Activated CD4-positive, alpha-beta T cell treated with anti-CD3 and anti-CD28 coated beads, Interleukin-2, Interleukin-4, amounts not matched to agents 100 ng/mL and 50 ng/mL, durations not matched to agents 16 hours and 8 hours (primary cell): ENCODE results near the gene DNAJC1.
"Not testable (repeated sequence)": the region's sequence is repeated elsewhere in the genome, so short reads cannot be mapped to it uniquely, and the experiment has no call there.

Source experiments
- DNase-seq: peaks from one replicate; pipeline ENCODE4 v3.0.0-alpha.2; 2020; ENCODE audit warnings: low spot score

DNAJC1 gene

DNA sequence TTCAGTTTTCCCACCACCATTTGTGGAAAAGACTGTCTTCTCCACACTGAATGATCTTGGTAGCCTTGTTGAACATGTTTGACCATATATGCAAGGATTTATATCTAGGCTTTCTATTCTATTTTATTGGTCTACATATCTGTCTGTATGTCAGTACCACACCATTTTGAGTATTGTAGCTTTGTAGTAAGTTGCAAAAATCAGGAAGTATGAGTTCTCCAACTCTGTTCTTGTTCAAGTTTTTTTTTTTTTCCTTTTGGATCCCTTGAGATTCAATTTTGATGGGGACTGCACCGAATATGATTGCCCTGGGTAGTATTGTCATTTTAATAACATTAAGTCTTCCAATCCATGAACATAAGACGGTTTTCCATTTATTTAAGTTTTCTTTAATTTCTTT lies 176.8 kb downstream of the DNAJC1 start:
- no peak for DNase-seq

DNA sequence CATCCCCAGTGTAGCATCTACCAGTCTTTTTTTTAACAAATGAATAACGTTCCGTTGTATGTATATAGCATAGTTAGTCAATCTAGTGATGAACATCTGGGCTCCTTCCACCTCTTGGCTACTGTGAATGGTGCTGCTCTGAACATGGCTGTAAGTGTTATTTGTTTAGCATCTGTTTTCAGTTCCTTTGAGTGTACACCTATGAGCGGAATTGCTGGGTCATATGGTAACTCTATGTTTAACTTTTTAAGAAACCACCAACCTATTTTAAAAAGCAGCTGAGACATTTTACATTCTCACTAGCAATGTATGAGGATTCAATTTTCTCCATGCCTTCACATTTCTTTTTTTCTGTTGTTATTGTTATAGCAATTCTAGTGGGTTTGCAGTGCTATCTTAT lies 178.2 kb downstream of the DNAJC1 start:
- no peak for DNase-seq

DNA sequence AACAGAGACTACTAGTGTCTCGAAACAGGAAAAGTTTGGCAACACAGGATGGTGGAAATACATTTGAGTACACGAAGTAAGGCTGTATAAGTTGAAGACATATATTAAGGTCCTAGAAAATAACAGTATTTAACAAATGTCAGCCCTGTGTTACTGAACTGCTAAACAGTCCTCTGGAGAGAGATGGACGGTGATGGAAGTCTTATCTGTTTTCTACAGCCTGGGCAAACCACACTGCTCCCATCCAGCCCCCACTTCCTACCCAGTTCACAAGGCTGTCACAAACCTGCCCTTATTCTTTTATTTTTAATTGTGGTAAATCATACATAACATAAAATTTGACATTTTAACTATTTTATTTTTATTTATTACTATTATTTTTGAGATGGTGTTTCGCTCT lies 179.1 kb downstream of the DNAJC1 start:
- no peak for DNase-seq

DNA sequence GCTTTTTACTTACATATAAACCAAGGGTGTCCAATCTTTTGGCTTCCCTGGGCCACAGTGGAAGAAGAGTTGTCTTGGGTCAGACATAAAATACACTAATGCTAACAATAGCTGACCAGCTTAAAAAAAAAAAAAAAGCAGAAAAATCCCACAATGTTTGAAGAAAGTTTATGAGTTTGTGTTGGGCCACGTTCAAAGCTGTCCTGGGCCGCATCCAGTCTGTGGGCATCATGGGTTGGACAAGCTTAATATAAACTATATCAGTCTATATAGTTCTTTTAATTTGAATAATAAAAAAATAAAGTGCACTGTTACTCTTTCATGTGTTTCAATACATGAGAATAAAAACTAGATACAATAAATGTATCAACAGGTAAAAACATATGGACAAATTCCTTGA lies 179.9 kb downstream of the DNAJC1 start:
- DNase-seq = no peak

DNA sequence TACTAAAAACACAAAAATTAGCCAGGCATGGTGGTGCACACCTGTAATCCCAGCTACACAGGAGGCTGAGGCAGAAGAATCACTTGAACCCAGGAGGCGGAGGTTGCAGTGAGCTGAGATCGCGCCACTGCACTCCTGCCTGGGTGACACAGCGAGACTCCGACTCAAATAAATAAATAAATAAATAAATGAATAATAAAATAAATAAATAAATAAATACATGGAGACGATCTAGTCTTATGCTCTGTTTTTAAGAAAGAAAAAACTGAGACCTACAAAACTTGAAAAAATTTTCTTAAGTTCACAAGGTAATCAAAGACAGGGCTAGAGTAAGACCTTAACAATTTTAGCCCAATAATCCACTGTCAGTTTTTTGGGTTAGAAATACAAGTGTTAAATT lies 181.3 kb downstream of the DNAJC1 start:
- not testable (repeated sequence) for DNase-seq

DNA sequence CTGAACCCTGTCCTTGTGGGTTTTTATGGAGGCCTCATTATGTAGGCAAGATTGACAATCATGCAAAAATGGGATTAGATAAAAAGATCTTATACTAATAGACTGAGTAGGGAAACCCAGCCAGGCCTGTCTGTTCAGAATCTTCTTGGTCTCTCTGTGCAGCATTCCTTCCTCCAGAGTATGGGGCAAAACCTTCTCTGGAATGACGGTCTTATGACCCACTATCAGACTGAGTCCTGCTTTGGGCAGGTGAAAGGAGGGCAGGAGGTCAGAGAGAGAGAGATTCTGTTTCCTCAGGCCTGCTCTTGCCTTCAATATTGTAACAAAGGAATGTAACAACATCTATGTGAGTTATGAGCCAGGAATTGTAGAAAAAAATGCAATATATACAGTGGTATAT lies 182.6 kb downstream of the DNAJC1 start:
- no peak for DNase-seq

DNA sequence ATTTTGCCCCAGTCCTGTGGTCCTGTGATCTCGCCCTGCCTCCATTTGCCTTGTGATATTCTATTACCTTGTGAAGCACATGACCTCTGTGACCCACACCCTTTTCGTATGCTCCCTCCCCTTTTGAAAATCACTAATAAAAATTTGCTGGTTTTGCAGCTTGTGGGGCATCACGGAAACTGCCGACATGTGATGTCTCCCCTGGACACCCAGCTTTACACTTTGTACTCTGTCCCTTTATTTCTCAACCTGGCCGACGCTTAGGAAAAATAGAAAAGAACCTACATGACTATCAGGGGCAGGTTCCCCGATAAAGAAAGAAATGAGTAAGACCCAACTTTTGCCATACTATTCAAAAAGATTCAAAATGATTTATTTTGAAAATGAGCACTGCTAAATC lies 185.1 kb downstream of the DNAJC1 start:
- DNase-seq = not testable (repeated sequence)

DNA sequence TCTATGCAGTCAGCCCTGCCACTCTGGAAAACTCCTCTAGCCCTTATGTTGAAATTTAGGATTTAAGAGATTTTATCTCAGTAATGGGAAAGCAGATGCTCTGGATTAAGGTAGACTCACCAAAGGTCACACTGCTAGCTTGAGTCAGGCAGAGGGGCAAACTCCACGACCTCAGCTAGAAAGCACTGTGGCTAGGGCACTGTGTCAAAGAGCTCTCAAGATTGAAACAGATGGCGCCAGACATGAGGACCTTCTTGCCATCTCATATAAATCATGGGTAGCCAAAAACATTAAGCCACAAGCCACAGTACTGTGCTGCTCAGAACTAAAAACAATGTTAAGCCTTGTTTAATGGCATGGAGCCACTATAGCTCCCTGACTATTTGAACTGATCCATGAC lies 188.7 kb downstream of the DNAJC1 start:
- DNase-seq = no peak

DNA sequence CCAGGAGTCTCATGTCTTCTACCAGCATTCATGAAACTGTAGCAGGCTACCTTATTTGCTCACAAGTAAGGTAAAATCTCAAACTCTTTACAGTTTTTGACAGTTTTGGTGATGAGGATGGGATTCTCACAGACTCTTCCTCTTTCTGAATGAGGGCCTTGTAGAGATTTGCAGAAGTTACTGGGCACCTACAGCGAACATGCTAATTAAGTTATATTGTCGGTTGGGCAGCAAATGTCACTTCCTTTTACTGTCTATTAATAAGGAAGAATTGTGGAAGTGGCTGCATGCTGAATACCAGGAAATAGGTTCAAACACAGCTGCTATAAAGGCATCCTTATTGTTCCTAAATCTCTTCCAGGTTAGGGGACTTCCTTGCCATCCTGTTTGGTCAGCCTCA lies 189.6 kb downstream of the DNAJC1 start:
- no peak for DNase-seq

DNA sequence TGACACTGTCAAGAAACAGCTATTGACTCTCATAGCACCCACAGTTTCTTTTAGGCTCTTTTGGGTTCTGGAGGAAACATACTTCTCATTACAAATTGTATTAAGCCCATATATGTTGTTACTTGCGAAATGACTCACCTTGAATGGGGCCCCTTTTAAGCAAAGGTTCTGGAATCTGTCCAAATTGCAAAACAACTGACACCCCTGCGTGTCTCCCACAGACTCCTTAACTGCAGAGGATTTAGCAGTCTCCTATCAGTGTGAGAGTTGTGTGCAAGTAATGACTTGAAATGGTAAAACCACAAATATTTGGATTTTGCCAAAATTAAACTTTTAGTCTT lies 192.3 kb downstream of the DNAJC1 start:
- DNase-seq = no peak

DNA sequence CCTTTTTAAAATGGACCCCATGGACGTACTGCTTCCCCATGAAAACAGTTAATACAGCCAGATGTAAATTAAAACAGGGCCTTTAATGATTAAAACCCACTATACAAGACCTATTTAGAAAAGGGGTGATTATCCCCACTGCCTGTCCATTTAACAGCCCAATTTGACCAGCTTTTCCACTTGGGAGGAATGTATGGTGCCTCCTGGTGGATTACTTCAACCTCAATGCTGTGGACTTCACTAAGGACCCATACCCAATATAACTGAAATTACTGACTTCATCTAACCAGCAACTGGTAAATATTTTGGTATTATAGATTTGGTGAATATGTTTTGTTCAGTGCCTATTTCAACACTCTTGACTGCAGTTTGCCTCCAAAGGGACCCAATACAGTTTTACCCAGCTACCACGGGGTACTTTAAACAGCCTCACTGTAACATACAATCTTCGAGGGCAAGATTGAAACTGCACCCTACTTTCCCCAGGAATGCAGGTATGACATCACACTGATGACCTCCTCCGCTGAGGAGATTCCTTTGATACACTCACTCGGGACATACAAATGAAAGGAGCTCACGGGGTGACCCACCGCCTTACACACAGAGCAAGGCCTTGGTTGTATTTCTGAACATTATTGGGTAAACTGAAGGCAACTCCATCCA lies 192.8 kb downstream of the DNAJC1 start:
- DNase-seq = no peak

DNA sequence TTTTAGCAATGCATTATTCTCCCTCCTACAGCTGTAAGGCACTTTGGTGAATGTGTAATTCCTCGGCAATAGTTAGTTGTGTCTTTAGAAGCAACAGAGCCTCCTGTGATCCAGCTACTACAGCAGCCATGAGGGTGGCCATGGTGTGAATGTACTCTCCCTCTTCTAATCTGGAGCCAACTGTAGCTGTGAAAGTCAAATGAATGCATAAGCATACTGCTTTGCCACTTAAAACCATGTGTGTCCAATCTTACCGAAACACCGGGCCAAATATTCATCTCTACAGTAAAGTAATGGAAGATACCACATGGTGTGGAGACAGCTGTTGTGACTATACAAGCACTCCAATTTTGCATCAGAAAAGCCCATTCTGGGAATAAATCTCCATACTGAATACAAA lies 195.0 kb downstream of the DNAJC1 start:
- DNase-seq = no peak

DNA sequence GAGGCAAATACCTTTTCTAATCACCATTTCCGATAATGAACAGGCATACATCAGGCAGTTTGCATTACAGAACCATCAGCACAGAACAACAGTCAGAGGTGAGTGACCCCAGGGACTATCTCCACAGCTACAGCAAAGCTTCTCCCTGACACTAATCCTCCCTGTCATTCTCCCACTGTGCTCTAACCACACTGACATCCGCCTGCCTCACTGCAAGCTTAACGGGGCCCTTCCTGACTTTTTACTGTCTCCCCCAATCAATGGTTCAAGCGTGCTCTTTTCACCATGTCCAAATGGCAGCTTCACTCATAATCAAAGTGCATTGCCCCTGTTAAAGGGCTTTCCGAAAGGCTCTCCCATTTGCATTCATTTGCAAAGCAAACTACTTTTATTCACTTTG lies 196.3 kb downstream of the DNAJC1 start:
- DNase-seq = no peak

DNA sequence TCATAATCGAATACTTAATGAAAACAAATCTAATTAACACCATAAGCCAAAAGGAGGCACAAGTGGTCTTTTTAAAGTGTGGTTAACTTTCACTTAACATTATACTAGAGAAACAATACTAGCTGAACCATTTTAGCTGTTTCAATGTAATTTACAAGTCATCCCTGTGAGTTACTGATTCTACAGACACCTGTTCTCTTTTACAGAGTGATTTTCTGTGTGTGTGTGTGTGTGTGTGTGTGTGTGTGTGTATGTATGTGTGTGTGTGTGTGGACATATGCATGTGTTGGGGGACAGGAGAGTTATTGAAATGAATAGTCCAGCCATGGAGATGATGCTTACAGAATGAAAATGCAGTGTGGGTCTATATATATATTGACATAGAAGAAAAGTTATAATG lies 200.2 kb downstream of the DNAJC1 start:
- no peak for DNase-seq

DNA sequence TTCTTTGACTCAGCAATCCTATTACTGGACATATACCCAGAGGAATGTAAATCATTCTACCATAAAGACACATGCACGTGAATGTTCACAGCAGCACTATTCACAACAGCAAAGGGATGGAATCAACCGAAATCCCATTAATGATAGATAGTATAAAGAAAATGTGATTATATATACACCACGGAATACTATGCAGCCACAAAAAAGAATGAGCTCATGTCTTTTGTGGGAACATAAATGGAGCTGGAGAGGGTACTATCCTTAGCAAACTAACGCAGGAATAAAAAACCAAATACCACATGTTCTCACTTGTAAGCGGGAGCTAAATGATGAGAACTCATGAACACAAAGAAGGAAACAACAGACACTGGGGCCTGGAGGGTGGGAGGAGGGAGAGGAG lies 201.9 kb downstream of the DNAJC1 start:
- DNase-seq = no peak

DNA sequence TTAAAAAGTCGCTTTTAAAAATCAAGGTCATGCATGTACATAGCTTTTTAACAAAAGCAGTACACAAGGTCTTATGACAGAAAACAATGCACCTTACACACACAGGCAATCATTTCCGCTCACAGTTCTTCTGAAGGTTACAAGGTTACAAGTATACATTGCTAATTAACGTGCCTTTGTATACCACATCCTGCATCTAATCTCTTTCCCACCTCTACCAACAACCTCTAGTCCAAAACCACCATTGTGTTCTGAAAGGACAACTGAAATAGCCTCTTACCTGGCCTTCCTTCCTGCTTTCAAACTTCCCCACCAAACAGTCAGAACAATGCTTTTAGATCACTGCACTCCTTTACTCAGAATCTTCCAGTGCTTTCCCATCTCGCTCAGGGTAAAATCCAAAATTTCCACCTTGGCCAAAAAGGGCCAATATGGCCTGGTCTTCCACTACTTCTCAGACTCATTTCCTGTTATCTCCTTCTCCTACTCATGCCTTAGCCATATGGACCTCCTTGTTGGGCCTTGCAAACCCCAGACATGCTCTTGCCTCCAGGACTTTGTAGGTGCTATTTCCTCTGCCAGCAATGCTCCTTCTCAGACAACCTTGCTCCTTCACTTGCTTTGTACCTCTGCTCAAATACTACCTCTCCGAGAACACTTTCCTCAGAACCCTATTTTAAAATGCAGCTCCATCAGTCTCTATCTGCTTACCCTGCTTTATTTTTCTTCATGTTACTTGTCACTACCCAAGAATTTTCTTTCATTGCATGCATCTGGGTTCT lies 205.4 kb downstream of the DNAJC1 start:
- DNase-seq = peak; percentile 18

DNA sequence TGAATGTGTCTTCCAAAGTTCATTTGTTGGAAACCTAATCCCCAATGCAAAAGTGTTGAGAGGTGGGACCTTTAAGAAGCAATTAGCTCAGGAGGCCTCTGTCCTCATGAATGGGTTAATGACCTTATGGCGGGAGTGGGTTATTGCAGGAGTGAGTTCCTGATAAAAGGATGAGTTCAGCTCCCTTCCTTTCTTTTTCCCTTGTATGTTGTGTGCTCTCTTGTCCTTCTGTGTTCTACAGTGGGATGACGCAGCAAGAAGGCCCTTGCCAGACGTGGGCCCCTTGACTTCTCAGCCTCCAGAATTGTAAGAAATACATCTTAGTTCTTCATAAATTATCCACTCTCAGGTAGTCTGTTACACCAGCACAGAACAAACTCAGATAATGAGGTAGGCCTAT lies 206.0 kb downstream of the DNAJC1 start:
- DNase-seq = no peak

DNA sequence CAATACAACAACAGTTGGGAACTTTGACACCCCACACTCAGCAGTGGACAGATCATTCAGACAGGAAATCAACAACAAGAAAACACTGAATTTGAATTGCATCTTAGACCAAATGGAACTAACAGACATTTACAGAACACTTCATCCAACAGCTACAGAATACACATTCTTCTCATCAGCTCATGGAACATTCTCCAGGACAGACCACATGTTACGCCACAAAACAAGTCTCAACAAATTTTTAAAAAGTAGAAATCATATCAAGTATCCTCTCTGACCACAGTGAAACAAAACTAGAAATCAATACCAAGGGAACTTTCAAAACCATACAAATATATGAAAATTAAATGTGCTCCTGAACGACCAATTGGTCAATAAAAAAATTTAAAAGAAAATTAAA lies 212.3 kb downstream of the DNAJC1 start:
- no peak for DNase-seq

DNA sequence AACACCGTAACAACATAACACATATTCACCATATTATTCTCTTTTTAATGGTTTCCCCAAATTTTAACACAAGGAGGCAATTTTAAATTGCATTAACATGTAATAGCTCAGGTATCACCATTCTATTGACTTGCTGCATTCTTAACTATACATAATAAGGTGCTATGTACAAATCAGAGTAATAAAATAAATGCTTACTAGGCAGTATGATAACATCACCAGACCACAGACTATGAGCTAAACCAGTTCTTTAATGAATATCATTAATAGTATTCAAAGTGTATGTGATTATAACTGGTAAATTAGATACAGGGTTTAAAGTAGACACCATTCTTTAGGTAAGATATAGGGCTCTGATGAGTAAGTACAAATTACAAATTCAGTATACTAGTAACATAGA lies 226.6 kb downstream of the DNAJC1 start:
- no peak for DNase-seq

DNA sequence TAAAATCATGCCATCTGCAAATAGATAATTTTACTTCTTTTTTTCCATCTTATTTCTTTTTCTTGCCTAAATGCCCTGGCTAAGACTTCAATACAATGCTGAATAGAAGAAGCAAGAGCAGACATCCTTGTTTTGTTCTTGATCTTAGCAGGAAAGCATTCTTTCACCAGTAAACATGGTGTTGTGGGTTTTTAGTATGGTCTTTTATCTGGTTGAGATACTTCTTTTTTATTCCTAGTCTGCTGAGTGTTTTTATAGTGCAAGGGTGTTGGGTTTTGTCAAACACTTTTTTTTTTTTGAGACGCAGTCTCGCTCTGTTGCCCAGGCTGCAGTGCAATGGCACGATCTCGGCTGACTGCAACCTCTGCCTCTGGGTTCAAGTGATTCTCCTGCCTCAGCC lies 232.3 kb downstream of the DNAJC1 start:
- no peak for DNase-seq

DNA sequence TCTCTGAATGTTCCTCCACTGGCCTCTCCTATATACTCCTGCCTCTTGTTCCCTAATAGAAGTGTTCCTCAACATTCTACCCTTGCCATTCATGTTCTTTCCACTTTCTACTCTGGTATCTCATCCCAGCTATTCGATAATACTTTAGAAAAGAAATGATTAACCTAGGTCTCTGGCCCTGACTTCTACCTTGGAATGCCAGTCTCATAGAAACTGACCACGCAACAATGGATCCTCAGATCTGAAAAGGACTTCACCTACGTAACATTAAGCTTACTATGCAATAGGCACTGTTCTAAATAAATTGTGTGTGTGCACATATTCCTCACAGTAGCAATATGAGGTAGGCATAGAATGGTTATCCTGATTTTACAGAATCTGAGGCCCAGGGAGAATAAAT lies 234.5 kb downstream of the DNAJC1 start:
- no peak for DNase-seq

DNA sequence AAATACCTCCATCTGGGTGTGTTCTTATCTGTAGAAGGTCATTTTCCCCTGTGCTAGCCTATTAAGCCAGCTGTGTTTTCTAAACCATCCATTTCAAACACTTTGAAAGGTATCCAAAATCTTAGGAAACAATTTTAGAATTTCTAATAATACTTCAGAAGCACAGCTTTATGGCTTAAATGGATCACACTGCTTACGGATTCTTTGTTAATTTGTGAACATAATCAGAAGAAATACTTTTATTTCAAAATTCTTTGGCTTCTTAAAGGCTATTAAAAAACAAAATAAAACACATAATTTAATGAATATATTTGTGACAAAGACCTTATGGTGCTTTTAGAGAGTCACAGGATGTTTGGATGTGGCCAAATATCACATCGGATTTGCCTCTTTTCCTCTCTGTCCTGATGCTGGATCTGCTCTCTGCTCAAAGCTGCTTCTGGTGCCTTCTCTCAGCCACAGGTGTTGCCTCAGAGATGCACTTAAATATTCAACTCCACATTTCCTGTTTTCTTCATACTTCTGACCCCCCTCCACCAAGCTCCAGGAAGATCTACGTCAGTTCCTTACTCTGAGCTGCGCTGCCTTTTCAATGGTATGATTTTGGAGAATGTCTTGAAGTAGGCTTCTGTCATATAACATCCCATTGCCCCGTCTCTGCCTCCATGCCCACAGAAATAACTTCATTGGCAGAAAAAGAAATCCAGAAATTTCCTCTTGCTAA lies 238.9 kb downstream of the DNAJC1 start:
- no peak for DNase-seq

DNA sequence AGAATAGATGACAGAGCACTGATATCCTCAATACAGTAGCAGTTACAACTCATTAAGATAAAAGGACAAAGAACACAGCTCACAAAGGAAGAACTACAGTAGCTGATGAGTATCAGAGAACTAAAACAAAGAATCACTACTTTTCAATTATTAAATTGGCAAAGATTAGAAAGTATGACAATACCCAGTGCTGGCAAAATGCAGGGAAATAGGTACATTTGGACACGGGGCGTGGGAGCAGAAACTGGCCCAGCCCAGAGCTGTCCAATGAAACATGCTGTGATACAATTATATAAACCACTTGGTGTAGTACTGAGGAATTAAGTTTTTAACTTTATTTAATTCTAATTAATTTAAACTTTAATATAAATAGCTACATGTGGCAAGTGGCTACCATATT lies 243.2 kb downstream of the DNAJC1 start:
- no peak for DNase-seq
